Vagina (tissue), 2 donors: ENCODE results near the gene PPFIA3. TPM values are rescaled to one million over a fixed set of nuclear protein-coding genes. Genes with fewer than 3 reads are reported as not detected.
A peak's percentile ranks its signal among the peaks of the same experiment; 100 is the strongest.

Source experiments
- DNase-seq, 2 donors: peaks; one replicate each; pipeline ENCODE4 v3.0.0-alpha.2; 2017; ENCODE audit errors: extremely low spot score in 2 of 2
- H3K27ac ChIP-seq: fragments of 200-600 bp; sonication (generic); one replicate; pipeline ENCODE4 v1.5.1; 2019
- H3K27me3 ChIP-seq: fragments of 200-600 bp; sonication (generic); one replicate; pipeline ENCODE4 v1.5.1; 2019
- H3K36me3 ChIP-seq, 2 donors: fragments of 200-600 bp; sonication (generic); one replicate each; pipeline ENCODE4 v1.5.1; 2017 to 2019
- H3K4me1 ChIP-seq: fragments of 200-600 bp; sonication (generic); one replicate; pipeline ENCODE4 v1.5.1; 2019
- H3K4me3 ChIP-seq, 2 donors: fragments of 200-600 bp; sonication (generic); 1 replicate in 1 of 2; 2 replicates in 1 of 2; pipeline ENCODE4 v1.5.1; 2016 to 2019
- H3K9me3 ChIP-seq: fragments of 200-600 bp; sonication (generic); one replicate; pipeline ENCODE4 v1.5.1; 2019
- CTCF ChIP-seq, 3 experiments: fragments of 450-650 bp in 2 of 3; fragments of 200-600 bp in 1 of 3; sonication (generic) in 1 of 3; IDR thresholded peaks; one replicate each; pipeline ENCODE4 v1.5.1; 2017 to 2019; ENCODE audit warnings: antibody characterized with exemption in 3 of 3, mild to moderate bottlenecking in 2 of 3, moderate library complexity in 2 of 3
- POLR2A ChIP-seq, 2 donors: fragments of 450-650 bp; IDR thresholded peaks; one replicate each; pipeline ENCODE4 v1.6.1; 2017; ENCODE audit warnings: antibody characterized with exemption in 2 of 2, mild to moderate bottlenecking in 2 of 2, moderate library complexity in 2 of 2
- POLR2AphosphoS5 ChIP-seq, 2 donors: sonication (generic); formaldehyde crosslinking; IDR thresholded peaks; one replicate each; pipeline ENCODE4 v1.9.0; 2017; ENCODE audit warnings: antibody characterized with exemption in 2 of 2, mild to moderate bottlenecking in 2 of 2, low read depth in 1 of 2; ENCODE audit not compliant: insufficient read depth in 1 of 2
- intact Hi-C: fragments of 100-400 bp; cut with DNase I; formaldehyde crosslinking; loops from one replicate; pipeline ENCODE4 v1.15.1; 2023
- total RNA-seq: library from RNA; depleted of rRNA; stranded (reverse); fragments of >200 nt; gene quantifications from one replicate; pipeline ENCODE4 v1.2.3, GENCODE V29; 2016

PPFIA3 gene
- total RNA-seq, 1 donor from 2014 or later = 4.7 TPM

GRCh38 chr19:49155005-49155819 lies 35.9 kb downstream of the PPFIA3 start, which contains the start of gene HRC:
Gene HRC, minus strand, starts transcription at chr19:49155396. Its CDS starts 159 bp downstream, at chr19:49155237.
- Histone ChIP-seq H3K27ac (peak within 1 kb of the TSS; percentile 39), H3K36me3 (no peaks in the 10 kb centered on the region), H3K4me3 (no peak within 1 kb of the TSS), H3K27me3 (no peaks in the 10 kb centered on the region), H3K9me3 (no peaks in the 10 kb centered on the region), H3K4me1 (peaks cover 39% of the 10 kb centered on the region)
- intact Hi-C loops = no loop called here
- TF ChIP-seq POLR2AphosphoS5 (IDR thresholded peaks at IDR 0.05; ENCODE audit: insufficient read depth in 1 of 2, low read depth in 1 of 2) (no peak), POLR2A (IDR thresholded peaks at IDR 0.05) (no peak), CTCF (IDR thresholded peaks at IDR 0.05) (no peak)
- DNase-seq = no peak

DNA sequence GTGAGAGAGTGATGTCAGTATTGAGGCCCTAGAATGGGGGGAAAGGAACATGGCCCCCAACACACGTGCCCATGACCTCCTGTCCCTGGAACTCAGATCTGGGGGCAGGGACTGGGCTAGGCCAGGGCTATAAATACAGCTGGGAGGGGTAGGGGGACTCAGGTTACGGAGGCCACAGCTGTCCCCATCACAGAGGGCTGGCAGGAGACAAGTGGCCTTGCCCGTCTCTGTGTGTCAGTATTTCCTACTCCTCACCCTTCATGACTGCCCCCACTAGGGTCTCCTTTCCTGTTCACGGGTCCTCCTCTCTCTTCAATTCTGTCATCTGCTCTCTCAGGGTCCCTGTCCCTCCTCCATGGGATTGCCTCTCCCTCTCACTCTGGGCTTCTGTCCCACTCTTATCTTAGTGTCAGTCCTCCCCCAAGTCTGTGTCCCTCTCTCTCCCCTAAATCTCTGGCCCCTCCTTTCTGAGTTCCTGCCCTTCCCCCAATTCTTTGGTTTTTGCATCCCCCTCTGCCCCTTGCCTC lies 36.5 kb downstream of the PPFIA3 start:
- peak overlapping the region; percentile 39 for H3K27ac ChIP-seq
- no peak overlapping the region for H3K4me3 ChIP-seq
- H3K4me1 ChIP-seq = peaks cover 35% of the 10 kb centered on the region

DNA sequence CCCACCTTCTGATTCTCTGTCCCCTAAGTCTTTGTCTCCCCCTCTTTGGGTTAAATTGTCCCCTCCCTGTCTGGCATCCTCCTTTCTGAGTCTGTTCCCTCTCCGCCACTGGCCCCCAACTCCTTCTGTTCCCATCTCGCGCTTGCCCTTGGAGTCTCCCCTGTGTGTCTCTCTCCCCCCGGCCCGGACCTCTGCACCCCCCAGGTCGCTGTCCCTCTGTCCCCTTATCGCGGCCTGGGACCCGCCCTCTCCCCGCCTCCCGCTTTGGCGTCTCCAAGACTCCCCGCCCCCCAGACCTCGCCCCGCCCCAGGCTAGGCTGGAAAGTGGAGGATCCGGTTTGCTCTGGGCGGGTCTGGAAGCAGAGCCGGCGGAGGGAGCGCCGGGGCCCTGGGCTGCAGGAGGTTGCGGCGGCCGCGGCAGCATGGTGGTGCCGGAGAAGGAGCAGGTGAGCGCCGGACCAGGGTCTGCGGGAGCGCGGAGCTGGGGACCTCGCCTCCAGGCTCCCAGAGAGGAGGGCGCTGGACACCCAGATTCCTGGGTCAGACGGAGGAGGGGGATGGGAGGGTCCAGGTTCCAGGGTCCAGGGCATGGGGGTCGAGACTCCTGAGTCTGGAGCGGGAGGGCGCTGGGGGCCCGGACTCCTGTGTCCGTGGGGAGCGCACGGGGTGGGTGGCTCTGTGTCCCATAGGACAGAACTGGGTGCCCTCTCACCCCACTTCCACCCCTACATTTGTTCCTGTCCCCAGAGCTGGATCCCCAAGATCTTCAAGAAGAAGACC lies 38.3 kb downstream of the PPFIA3 start, which contains the start of gene TRPM4:
TRPM4 (plus strand) TSS at position 348 of the 780 bp plus-strand sequence; CDS start at position 423, 75 bp downstream.
- peak within 1 kb of the TSS; percentile 91 for H3K27ac ChIP-seq
- no peaks in the 10 kb centered on the region for H3K27me3 ChIP-seq
- TF ChIP-seq CTCF (IDR thresholded peaks at IDR 0.05) = no peak
- peak; percentile 84 to 87 for TF ChIP-seq POLR2AphosphoS5 (IDR thresholded peaks at IDR 0.05; ENCODE audit: insufficient read depth in 1 of 2, low read depth in 1 of 2)
- peak in 1 of 2 donors; percentile 24 for TF ChIP-seq POLR2A (IDR thresholded peaks at IDR 0.05)
- intact Hi-C loops = no loop called here
- H3K4me1 ChIP-seq = peaks cover 21% of the 10 kb centered on the region
- no peak for DNase-seq
- H3K4me3 ChIP-seq = peak within 1 kb of the TSS; percentile 70 to 90
- H3K36me3 ChIP-seq = no peaks in the 10 kb centered on the region
- no peaks in the 10 kb centered on the region for H3K9me3 ChIP-seq

More for the DNA sequence above, 36.5 kb downstream of the PPFIA3 start:
- H3K27me3 ChIP-seq = no peaks in the 10 kb centered on the region
- TF ChIP-seq POLR2AphosphoS5 (IDR thresholded peaks at IDR 0.05; ENCODE audit: insufficient read depth in 1 of 2, low read depth in 1 of 2) = no peak
- TF ChIP-seq CTCF (IDR thresholded peaks at IDR 0.05) = no peak
- no peak for TF ChIP-seq POLR2A (IDR thresholded peaks at IDR 0.05)
- H3K9me3 ChIP-seq = no peaks in the 10 kb centered on the region
- no peaks in the 10 kb centered on the region for H3K36me3 ChIP-seq
- no peak for DNase-seq
- intact Hi-C loops = no loop called here

- intact Hi-C loops = no loop called here
Measured at GRCh38 chr19:49160450-49161189, 41.3 kb downstream of the PPFIA3 start.

More at GRCh38 chr19:49160450-49161189, 41.3 kb downstream of the PPFIA3 start:
- DNase-seq = no peak
- peaks cover 24% of the 10 kb centered on the region for H3K4me1 ChIP-seq
- TF ChIP-seq POLR2AphosphoS5 (IDR thresholded peaks at IDR 0.05; ENCODE audit: insufficient read depth in 1 of 2, low read depth in 1 of 2) (no peak), POLR2A (IDR thresholded peaks at IDR 0.05) (no peak), CTCF (IDR thresholded peaks at IDR 0.05) (no peak)
- no peaks in the 10 kb centered on the region for H3K36me3 ChIP-seq
- no peak overlapping the region for H3K27ac ChIP-seq
- H3K27me3 ChIP-seq = no peaks in the 10 kb centered on the region
- H3K4me3 ChIP-seq = no peak overlapping the region
- no peaks in the 10 kb centered on the region for H3K9me3 ChIP-seq
